A549 (cell line): ENCODE measurements around the gene RNF144A.

Experiments
- PHF8 ChIP-seq: fragments of 200-600 bp; sonication (generic); IDR thresholded peaks from 2 replicates; pipeline ENCODE4 v1.6.1; 2016; ENCODE audit warnings: low read depth, mild to moderate bottlenecking, antibody characterized with exemption, moderate library complexity, borderline replicate concordance
- POLR2A ChIP-seq: IDR thresholded peaks from 2 replicates; pipeline ENCODE4 v1.6.1; 2012; ENCODE audit warnings: mild to moderate bottlenecking, low read length
- POLR2AphosphoS2 ChIP-seq: conservative IDR thresholded peaks from 2 replicates; pipeline ENCODE4 v1.6.1; 2012; ENCODE audit warnings: low read length, improper control_type of control experiment, inconsistent platforms
- RFX5 ChIP-seq: fragments of 450-650 bp; IDR thresholded peaks from 2 replicates; pipeline ENCODE4 v1.7.1; 2014; ENCODE audit warnings: antibody characterized with exemption, mild to moderate bottlenecking, moderate library complexity
- SREBF2 ChIP-seq: fragments of 450-650 bp; IDR thresholded peaks from 2 replicates; pipeline ENCODE4 v1.6.1; 2014; ENCODE audit warnings: mild to moderate bottlenecking, moderate library complexity
- TF ChIP-seq, protein P1 (sequence below): fragments of >200 bp; sonication (Bioruptor Twin); formaldehyde crosslinking; IDR thresholded peaks from 3 replicates; pipeline ENCODE4 v1.6.1; 2016
- TF ChIP-seq, protein P2 (sequence below): fragments of >200 bp; sonication (Bioruptor Twin); formaldehyde crosslinking; IDR thresholded peaks from 3 replicates; pipeline ENCODE4 v1.5.1; 2016
- TF ChIP-seq, protein P3 (sequence below): fragments of 250-450 bp; sonication (Bioruptor Pico); IDR thresholded peaks from 2 replicates; pipeline ENCODE4 v1.5.0; 2021; ENCODE audit warnings: mild to moderate bottlenecking, moderate library complexity, borderline replicate concordance
- TF ChIP-seq, protein P4 (sequence below): fragments of 200-600 bp; sonication (generic); IDR thresholded peaks from 2 replicates; pipeline ENCODE4 v1.6.1; 2016; ENCODE audit warnings: antibody characterized with exemption, mild to moderate bottlenecking, moderate library complexity

DNA sequence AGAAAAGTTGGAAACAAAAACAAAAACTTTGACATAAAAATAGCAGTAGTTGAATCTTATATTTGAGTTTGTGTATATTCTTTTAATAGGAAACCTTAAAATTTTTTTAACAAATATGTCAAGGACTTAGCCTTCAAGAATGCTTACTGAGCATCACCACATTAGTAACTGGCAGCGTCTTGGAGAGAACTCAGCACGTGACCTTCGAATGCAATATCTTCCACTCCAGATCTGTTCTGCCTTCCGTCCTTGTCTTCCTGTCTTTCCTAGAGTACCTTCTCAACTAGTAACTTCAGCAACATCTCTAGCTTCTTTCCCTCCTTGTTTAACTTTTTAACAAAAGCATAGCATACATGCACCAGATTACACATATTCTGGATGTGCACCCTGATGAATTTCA, 38.7 kb upstream of the RNF144A start:
- no peak for TF ChIP-seq RFX5
- TF ChIP-seq, protein P1, sequence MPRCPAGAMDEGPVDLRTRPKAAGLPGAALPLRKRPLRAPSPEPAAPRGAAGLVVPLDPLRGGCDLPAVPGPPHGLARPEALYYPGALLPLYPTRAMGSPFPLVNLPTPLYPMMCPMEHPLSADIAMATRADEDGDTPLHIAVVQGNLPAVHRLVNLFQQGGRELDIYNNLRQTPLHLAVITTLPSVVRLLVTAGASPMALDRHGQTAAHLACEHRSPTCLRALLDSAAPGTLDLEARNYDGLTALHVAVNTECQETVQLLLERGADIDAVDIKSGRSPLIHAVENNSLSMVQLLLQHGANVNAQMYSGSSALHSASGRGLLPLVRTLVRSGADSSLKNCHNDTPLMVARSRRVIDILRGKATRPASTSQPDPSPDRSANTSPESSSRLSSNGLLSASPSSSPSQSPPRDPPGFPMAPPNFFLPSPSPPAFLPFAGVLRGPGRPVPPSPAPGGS: no peak
- TF ChIP-seq, protein P2, sequence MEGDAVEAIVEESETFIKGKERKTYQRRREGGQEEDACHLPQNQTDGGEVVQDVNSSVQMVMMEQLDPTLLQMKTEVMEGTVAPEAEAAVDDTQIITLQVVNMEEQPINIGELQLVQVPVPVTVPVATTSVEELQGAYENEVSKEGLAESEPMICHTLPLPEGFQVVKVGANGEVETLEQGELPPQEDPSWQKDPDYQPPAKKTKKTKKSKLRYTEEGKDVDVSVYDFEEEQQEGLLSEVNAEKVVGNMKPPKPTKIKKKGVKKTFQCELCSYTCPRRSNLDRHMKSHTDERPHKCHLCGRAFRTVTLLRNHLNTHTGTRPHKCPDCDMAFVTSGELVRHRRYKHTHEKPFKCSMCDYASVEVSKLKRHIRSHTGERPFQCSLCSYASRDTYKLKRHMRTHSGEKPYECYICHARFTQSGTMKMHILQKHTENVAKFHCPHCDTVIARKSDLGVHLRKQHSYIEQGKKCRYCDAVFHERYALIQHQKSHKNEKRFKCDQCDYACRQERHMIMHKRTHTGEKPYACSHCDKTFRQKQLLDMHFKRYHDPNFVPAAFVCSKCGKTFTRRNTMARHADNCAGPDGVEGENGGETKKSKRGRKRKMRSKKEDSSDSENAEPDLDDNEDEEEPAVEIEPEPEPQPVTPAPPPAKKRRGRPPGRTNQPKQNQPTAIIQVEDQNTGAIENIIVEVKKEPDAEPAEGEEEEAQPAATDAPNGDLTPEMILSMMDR: no peak
- no peak for TF ChIP-seq PHF8
- TF ChIP-seq, protein P3, sequence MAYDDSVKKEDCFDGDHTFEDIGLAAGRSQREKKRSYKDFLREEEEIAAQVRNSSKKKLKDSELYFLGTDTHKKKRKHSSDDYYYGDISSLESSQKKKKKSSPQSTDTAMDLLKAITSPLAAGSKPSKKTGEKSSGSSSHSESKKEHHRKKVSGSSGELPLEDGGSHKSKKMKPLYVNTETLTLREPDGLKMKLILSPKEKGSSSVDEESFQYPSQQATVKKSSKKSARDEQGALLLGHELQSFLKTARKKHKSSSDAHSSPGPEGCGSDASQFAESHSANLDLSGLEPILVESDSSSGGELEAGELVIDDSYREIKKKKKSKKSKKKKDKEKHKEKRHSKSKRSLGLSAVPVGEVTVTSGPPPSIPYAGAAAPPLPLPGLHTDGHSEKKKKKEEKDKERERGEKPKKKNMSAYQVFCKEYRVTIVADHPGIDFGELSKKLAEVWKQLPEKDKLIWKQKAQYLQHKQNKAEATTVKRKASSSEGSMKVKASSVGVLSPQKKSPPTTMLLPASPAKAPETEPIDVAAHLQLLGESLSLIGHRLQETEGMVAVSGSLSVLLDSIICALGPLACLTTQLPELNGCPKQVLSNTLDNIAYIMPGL (CRISPR knock-in tag): no peak
- TF ChIP-seq POLR2A: no peak
- no peak for TF ChIP-seq SREBF2
- no peak for TF ChIP-seq POLR2AphosphoS2
- TF ChIP-seq, protein P4, sequence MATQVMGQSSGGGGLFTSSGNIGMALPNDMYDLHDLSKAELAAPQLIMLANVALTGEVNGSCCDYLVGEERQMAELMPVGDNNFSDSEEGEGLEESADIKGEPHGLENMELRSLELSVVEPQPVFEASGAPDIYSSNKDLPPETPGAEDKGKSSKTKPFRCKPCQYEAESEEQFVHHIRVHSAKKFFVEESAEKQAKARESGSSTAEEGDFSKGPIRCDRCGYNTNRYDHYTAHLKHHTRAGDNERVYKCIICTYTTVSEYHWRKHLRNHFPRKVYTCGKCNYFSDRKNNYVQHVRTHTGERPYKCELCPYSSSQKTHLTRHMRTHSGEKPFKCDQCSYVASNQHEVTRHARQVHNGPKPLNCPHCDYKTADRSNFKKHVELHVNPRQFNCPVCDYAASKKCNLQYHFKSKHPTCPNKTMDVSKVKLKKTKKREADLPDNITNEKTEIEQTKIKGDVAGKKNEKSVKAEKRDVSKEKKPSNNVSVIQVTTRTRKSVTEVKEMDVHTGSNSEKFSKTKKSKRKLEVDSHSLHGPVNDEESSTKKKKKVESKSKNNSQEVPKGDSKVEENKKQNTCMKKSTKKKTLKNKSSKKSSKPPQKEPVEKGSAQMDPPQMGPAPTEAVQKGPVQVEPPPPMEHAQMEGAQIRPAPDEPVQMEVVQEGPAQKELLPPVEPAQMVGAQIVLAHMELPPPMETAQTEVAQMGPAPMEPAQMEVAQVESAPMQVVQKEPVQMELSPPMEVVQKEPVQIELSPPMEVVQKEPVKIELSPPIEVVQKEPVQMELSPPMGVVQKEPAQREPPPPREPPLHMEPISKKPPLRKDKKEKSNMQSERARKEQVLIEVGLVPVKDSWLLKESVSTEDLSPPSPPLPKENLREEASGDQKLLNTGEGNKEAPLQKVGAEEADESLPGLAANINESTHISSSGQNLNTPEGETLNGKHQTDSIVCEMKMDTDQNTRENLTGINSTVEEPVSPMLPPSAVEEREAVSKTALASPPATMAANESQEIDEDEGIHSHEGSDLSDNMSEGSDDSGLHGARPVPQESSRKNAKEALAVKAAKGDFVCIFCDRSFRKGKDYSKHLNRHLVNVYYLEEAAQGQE: no peak
